NCI-H345 treated with DMSO at 0.1 percent for 48 hours (cell line): ENCODE results near the gene ZNF841.
"Not testable (repeated sequence)": the region's sequence is repeated elsewhere in the genome, so short reads cannot be mapped to it uniquely, and the experiment has no call there.

Experiments
- DNase-seq: peaks from one replicate; lab custom pipeline; 2025; ENCODE audit not compliant: unreplicated experiment; lab: John Stamatoyannopoulos, UW

Gene ZNF841

DNA sequence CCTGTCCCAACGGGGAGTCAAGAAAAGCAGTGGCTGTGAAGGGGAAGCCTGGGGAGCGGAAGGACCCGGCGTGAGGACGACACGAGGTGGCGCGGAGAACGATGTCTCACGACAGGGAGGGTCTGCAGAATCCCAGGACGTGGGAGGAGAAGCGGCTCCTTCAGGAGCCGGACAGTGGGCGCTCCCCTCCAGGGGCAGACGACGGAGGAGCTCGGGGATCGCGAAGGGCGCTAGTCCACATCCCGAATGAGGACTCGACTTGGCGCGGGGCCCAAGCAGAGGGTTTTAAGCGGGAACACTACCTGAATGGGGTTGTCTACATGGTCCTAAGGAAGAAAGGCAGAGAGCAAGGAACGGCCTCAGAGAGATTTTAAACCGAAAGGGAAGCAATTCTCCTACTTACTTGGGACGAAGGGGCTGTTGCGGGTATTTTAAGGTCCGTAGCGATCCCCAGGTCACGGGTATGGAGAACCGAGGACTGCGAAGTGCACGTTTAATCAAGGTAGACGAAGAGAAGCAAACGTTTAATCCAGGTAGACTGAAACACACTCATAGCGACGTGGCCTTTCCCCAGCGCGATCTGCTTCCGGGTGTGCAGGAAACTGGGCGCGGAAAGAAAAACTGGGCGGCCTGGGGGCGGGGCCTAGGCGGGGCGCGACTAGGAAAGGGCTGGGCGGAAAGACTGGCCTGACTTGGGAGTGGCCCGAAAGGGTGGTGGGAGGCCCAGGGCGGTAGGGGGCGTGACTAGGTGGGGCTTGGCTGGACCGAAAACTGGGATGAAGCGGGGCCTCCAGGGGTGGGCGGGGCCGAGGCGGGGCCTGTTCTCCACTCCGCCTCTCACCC lies at the start of gene ZNF841:
Gene ZNF841, minus strand, starts transcription at position 594 of the 843 bp plus-strand sequence. CDS start 10,964 bp downstream, outside the sequence.
- peak; percentile 27 for DNase-seq

DNA sequence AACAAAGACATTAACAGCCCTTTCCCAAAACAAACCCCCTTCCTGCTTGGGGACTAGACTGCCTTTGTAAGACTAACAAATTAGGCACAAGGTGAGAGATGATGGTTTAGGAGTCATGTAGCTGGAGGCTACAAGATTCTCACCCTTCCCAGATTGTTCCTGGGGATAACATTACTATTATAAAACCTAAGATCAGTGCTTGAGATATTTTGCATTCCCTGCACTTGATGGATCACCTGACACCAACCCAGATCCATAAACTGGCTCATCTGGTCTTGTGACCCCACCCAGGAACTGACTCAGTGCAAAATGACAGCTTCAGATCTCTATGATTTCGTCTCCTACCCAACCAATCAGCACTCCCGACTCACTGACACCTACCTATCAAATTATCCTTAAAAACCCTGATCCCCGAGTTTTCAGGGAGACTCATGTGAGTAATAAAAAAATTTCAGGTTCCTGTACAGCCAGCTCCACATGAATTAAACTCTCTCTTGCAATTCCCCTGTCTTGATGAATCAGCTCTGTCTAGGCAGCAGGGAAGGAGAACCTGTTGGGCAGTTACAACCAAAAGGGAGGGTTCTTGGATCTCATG lies 46.5 kb upstream of the ZNF841 start:
- DNase-seq = no peak

DNA sequence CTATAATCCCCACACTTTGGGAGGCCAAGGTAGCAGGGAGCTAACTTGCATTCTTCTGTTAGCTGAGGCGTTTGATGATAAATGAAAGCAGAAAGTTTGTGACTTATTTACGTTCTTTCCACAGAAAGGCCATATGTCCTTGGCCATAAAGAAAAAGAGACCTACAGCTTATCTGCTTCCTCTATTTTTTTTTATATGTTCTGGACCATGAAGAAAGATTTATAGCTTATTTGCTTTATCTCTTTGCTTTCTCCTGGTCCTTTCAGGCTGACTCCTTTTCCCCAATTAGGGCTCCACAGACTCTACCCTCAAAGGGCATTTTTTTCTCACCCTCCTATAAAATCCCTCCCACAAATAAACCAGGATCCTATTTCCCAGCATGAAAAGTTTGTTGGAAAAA lies 45.6 kb upstream of the ZNF841 start:
- DNase-seq = no peak

DNA sequence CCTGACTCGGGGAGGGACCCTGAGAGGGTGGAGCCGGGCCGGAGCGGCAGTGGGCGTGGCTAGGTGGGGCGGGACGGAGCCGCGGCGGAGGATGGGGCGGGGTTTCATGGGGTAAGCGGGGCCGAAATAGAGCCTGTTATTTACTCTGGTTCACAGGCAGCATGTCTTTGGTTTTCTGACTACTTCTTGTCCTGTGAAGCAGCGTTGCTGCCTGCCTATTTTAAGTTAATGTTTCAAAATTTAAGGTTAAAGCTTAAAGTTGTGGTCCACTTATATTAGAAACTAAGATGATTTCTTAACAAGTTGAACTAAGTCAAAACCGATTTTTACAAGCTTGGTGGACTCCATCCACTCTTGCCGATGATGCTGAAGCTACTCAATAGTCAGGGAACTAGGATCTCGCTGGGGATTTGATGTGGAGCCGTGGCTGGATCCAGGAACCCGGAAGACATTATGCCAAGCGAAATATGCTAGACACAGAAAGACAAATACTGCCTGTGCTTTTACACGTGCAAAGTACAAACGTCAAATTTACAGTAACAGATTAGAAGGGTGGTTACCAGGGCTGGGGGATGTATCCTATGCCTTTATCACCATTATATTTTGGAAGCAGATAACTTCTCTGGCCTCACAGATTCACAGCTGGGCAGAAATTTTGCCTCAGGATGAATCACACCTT lies 44.6 kb upstream of the ZNF841 start:
- DNase-seq = no peak

DNA sequence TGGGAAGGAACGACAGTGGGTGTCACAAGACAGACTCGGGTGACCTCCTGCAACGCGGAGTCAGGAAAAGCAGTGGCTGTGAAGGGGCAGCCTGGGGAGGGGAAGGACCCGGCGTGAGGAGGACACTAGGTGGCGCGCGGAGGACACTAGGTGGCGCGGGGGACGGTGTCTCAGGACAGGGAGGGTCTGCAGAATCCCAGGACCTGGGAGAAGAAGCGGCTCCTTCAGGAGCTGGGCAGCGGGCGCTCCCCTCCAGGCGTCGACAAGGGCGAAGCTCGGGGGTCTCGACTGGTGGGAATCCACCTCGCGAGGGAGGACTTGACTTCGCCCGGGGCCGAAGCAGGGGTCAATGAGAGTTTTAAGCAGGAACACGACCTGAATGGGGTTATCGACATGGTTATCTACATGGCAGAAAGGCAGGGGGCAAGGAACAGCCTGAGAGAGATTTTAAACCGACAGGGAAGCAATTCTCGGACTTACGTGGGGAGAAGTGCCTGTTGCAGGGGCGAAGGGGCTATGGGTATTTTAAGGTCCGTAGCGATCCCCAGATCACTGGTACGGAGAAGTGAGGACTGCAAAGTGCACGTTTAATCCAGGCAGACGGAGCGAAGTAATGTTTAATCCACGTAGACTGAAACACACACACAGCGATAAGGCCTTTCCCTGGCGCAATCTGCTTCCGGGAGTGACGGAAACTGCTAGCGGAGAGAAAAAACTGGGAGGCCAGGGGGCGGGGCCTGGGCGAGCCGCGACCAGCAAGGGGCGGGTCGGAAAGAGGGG lies 43.9 kb upstream of the ZNF841 start, which contains the start of gene ZNF616:
Gene ZNF616, minus strand, starts transcription at position 687 of the 780 bp plus-strand sequence. CDS start 9,426 bp downstream, outside the sequence.
- peak; percentile 83 for DNase-seq

DNA sequence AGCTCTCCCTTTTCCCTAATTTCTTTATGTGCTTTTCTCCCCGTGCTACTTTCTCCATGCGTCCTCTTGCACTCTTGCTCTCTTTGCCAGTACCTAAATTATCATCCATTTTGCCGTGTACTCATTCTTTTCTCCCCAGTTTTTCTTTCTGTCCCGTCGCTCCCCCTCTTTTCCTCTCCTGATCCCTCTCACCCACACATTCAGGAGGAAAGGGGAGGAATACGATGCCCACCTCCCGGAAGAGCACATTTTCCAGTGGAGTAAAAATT lies 43.4 kb upstream of the ZNF841 start:
- DNase-seq = no peak

DNA sequence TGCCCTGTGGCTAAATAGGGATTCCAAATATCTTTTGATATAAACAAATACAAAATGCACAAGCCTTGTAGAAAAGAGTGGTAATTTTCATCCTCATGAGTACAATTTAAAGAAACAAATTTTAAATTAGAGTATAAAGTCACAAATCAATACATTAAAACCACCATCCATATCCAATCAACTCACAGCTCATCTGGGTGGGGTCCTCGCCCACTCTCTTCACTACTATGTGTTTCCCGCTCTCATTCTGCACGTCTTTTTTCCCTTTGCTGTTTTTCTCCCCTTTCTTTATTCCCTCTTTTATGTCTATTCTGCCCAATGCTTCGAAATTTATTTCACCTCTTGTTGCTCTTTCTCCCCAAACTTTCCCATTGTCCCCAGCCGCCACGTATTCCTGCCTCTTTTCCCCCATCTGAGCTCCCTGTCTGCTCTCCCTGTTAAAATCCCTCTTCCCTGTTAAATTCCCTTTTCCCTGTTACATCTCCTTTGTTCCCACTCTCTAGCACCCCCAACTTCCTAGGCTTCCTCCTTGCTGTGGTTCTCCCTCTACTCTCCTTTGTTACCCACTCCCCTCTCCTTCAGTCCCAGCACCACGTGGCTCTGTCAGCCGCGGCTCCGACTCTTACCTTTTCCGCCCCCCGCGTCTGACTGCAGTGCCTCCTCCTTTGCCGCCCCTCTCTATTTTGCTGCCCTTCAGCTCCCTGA lies 42.9 kb upstream of the ZNF841 start:
- no peak for DNase-seq

DNA sequence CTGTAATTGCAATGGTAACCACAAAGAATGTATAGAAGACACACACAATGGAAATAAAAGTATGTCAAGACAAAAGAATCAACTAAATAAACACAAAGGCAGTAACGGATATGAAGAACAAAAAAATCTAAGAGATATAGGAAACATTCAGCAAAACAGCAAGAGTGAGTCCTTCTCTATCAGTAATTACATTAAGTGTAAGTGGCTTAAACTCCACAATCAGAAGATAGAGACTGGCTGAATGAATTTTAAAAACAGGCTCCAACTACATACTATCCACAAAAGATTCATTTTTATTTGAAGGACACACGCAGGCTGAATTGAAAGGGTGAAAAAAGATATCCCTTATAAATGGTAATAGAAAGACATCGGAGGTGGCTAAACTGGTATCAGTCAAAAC lies 24.7 kb upstream of the ZNF841 start:
- DNase-seq = no peak

DNA sequence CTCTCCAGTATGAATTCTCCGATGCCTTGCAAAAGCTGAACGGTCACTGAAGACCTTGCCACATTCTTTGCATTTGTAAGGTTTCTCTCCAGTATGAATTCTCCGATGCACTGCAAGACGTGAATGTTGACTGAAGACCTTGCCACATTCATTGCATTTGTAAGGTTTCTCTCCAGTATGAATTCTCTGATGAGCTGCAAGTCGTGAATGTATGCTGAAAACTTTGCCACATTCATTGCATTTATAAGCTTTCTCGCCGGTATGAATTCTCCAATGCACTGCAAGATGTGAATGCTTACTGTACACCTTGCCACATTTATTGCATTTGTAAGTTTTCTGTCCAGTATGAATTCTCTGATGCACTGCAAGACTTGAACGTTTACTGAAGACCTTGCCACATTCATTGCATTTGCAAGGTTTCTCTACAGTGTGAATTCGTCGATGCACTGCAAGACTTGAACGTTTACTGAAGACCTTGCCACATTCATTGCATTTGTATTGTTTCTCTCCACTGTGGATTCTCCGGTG lies 20.0 kb upstream of the ZNF841 start:
- DNase-seq = no peak

DNA sequence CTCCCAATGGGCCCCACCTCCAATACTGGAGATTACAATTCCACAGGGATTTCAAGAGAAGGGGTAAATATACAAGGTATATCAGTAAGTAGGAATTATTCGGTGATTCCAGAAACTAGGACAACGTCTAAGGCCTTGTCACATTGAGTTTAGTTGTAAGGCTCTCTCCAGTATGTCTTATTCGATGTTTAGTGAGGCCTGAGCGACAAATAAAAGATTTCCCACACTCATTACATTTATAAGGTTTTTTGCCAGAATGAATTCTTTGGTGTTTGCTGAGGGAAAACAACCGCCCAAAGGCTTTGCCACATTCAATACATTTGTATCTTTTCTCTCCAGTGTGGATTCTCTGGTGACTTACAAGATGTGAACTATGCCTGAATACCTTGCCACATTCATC lies 19.1 kb upstream of the ZNF841 start:
- DNase-seq = no peak

DNA sequence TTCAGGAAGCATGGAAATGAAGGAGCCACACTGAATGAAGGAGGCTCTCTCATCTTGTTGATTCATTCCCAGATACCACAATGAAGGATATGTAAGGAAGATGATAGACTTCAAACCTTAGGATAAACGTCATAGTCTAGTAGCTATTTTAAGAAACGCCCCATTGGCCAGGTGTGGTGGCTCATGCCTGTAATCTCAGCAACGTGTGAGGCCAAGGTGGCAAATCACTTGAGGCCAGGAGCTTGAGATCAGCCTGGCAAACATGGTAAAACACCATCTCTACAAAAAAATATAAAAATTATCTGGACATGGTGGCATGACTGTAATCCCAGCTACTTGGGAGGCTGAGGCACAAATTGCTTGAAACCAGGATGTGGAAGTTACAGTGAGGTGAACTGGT lies 17.1 kb upstream of the ZNF841 start:
- DNase-seq = no peak

DNA sequence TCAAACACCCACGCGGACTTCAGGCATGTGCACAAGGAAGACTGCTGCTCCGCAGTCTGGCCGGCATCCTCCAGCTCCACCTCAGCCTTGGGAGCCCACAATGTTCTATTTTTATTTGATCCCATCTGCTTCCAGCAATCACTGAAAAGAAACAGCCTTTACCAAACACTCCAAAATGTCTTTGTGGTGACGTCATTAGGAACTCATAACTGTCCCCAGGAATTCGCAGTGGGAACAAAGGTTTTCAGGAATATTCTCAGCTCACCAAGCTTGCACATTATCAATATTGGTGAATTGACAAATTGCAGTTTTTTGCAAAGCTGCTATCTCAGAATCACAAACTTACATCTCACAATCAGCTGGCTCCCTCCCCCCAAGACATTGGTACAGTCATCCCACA lies 15.2 kb upstream of the ZNF841 start:
- DNase-seq = no peak

DNA sequence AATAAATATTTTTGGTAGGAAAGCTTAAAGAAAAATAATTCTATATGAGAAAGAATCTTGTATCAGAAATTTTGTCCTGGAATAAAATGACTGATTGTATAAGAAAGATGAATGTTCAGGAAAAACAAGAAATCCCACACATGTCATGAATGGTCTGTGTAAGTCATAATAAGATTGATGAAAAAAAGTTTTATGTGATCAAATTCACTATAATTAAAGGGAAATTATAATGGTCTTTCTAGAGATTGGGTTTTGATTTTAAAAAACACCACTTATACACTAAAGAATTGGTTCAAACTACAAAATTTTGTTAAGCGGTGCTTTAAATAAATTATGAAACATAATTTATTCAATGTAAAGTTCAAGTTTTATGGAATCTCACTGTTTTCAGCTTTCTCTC lies 7.2 kb upstream of the ZNF841 start:
- no peak for DNase-seq

DNA sequence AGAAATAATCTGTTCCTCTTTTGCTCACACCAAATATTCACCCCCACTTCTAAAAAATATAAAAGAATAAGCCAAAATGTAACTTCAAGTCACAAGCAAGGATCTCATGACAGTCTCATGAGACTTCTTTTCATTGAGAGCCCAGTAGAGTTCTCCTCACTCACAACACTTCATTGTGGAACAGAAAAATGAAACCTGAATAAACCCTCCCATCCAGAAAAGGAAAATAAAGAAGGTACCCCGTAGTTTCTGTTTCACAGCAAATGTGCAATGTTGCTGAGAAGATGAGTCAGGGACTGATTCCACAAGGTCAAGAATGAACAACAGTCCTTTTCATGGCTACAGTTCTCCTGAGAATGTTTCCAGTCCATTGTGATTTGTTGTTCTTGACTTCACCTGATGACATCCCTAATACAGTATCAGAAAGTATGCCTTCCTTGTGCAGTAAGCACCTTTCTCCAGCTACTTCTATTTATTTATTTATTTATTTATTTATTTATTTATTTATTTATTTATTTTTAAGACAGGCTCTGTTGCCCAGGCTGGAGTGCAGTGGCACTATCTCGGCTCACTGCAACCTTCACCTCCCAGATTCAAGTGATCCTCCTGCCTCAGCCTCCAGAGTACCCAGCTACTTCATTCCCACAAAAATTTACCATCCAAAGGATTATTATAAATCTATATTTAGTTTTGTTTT lies 6.4 kb upstream of the ZNF841 start:
- DNase-seq = no peak

DNA sequence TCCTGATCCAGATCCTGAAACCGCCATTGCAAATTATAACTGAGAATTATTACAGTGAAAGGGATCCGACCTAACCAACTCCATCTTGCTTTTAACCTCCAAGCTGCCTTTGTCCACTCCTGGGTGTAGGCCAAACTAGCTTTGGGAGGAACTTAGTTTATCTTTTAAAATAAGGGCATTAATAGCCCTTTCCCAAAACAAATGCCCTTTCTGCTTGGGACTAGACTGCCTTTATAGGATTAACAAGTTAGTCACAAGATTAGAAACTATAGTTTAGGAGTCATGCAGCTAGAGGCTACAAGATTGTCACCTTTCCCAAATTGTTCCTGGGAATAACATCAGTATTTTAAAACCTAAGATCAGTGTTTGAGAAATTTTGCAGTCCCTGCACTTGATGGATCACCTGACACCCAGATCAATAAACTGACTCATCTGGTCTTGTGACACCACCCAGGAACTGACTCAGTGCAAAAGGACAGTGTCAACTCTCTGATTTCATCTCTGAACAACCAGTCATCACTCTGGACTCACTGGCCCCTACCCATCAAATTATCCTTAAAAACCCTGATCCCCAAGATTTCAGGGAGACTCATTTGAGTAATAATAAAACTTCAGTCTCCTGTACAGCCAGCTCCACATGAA lies 4.1 kb upstream of the ZNF841 start:
- DNase-seq = no peak

DNA sequence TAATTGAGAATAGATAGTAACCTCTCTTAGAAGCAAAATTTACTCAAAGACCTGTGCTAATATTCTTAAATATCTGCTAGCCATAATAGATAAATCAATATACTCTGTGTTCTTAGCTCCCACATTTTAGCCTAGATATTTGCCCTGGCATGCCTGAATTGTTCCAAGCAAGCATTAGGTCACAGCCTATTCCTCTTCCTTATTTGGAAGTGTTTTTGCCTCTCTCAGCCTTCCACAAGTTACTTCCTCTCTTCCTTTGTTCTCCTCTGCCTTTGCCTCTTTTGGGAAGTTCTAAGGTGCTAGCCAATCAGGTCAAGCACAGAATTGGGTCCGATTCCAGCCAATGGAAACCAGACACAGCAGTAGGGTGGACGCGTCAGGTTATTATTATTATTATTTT lies 851 bp upstream of the ZNF841 start:
- DNase-seq = not testable (repeated sequence)

DNA sequence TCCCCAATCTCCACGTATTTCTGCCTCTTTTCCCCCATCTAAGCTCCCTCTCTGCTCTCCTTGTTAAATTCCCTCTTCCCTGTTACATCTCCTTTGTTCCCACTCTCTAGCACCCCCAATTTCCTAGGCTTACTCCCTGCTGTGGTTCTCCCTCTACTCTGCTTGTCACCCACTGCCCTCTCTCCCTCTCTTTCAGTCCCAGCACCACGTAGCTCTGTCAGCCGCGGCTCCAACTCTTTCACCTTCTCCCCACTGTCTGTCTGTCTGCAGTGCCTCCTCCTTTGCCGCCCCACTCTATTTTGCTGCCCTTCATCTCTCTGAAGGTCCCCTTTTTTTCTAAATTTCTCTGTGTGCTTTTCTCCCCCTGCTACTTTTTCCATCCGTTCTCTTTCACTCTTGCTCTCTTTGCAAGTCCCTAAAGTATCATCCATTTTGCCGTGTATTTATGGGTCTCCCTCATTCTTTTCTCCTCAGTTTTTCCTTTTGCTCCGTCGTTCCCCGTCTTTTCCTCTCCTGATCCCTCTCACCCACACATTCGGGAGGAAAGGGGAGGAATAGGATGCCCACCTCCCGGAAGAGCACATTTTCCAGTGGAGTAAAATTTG lies 937 bp downstream of the ZNF841 start:
- peak; percentile 0 for DNase-seq

DNA sequence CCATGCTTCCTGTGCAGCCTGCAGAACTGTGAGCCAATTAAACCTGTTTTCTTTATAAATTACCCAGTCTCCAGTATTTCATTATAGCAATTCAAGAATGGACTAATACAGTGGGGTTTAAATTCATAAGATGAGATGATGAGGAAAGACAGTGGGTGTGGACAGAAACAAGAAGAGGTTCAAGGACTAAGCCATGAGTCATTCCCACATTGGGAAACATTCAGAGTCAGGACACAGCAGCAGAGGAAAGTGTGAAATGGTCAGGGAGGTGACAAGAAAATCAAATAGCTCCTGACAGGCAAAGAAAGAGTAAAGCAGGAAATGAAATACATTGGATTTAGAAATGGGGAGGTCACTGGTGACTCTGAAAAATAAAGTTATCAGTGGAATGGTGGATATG lies 9.1 kb downstream of the ZNF841 start:
- DNase-seq = no peak

DNA sequence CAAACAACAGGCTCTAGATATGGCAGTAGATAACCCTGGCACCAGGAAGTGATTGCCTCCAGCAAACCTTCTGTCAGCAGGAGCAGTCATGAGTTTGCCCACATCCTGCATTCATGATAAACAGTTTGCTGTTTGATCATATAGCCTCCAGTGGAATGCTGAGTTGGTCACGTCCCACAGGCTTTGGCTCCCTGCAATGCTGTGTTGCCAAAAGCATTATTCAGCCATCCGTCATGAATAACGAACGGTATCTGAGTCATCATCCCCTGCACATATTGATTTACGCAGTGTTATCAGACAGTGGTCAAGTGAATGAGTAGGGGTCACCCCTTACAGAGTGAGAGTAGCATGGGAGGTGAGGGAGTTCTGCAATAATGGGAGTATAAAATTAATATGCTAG lies 25.1 kb downstream of the ZNF841 start:
- no peak for DNase-seq
